ENCODE results near the gene FKBP3. TPM values are rescaled to one million over a fixed set of nuclear protein-coding genes. Genes with fewer than 3 reads are reported as not detected.

Gene FKBP3
- total RNA-seq, 1 experiment from 2014 or later, result 118 TPM

DNA sequence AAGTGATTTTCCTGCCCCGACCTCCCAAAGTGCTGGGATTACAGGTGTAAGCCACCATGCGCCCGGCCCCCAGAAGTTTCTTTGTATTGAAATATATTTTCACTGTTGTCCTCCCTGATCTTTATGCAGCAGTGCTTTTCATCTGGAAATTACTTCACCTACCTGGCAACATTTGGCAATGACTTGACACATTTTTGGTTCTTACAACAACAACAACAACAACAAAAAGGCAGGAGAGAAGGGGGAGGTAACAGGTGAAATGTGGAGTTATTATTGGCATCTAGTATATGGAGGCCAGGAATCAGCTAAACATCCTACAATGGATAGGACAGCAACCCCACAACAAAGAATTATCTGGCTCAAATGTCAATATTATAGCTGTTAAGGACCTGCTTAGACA is 15.3 kb upstream of the FKBP3 start (continued):
- TF ChIP-seq, protein P1, sequence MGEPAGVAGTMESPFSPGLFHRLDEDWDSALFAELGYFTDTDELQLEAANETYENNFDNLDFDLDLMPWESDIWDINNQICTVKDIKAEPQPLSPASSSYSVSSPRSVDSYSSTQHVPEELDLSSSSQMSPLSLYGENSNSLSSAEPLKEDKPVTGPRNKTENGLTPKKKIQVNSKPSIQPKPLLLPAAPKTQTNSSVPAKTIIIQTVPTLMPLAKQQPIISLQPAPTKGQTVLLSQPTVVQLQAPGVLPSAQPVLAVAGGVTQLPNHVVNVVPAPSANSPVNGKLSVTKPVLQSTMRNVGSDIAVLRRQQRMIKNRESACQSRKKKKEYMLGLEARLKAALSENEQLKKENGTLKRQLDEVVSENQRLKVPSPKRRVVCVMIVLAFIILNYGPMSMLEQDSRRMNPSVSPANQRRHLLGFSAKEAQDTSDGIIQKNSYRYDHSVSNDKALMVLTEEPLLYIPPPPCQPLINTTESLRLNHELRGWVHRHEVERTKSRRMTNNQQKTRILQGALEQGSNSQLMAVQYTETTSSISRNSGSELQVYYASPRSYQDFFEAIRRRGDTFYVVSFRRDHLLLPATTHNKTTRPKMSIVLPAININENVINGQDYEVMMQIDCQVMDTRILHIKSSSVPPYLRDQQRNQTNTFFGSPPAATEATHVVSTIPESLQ (CRISPR knock-in tag; IDR thresholded peaks at IDR 0.05), result no peak

DNA sequence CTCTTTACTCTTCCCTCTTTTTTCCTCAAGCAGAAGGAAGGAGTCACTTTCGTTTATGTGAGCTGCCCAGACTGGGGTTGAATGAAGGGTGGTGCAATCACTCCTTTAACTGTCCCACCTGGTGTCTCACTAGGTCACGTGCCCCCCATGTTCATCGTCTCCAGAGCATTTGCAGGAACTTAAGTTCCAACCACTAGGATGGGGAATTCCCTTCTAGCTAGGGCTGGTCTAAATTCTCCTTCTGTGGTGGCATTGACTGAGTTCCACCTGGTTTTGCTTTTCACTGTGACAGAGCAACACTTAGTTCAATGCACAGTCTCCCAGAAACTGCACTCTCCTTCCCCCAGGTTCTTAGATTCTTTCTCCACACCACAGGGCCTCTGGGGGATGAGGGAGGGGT is 10.9 kb upstream of the FKBP3 start:
- peaks cover 18% of the 10 kb centered on the region for H3K36me3 Mint-ChIP-seq
- POLR2A ChIA-PET, result no interaction called here
- peaks cover 3% of the 10 kb centered on the region; the same call in 1 of the 2 replicates for H3K4me1 Mint-ChIP-seq

DNA sequence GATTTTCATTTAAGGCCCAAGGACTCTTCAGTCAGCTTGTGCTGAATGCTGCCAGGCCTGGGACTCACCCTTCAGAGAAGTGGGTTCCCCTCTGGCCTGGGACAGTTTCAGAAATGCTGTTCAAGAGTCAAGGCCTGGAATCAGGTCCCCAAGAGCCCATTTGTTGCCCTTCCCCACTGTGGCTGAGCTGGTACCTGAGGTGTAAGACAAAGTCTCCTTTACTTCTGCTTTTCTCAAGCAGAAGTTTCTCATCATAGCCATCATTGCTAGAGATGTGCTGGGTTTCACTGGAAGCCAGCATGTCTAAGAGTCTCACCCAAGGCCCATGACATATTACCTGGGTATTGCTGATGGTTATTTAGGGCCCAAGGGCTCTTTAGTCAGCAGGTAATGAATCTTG is 10.4 kb upstream of the FKBP3 start:
- no peaks in the 10 kb centered on the region for H3K9me3 Mint-ChIP-seq
- CTCF ChIA-PET, result no interaction called here
- DNase-seq (ENCODE audit: low spot score) (no peak), ATAC-seq (no peak)
- no peak overlapping the region for H3K4me3 Mint-ChIP-seq
- peak overlapping the region; percentile 45; the same call in 1 of the 2 replicates for H3K27ac Mint-ChIP-seq
- H3K27me3 Mint-ChIP-seq (ENCODE audit: low read depth), result no peaks in the 10 kb centered on the region
- 0 out of 2 replicates have a peak, but pooled peaks cover under 1% of the 10 kb centered on the region for H3K4me1 Mint-ChIP-seq
- peaks cover 19% of the 10 kb centered on the region for H3K36me3 Mint-ChIP-seq
- POLR2A ChIA-PET, result no interaction called here
- TF ChIP-seq, protein P2, sequence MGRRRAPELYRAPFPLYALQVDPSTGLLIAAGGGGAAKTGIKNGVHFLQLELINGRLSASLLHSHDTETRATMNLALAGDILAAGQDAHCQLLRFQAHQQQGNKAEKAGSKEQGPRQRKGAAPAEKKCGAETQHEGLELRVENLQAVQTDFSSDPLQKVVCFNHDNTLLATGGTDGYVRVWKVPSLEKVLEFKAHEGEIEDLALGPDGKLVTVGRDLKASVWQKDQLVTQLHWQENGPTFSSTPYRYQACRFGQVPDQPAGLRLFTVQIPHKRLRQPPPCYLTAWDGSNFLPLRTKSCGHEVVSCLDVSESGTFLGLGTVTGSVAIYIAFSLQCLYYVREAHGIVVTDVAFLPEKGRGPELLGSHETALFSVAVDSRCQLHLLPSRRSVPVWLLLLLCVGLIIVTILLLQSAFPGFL (CRISPR knock-in tag; IDR thresholded peaks at IDR 0.05; ENCODE audit: borderline replicate concordance), result no peak
- TF ChIP-seq RELA (CRISPR knock-in tag; IDR thresholded peaks at IDR 0.05; ENCODE audit: borderline replicate concordance), result no peak
- TF ChIP-seq, protein P3, sequence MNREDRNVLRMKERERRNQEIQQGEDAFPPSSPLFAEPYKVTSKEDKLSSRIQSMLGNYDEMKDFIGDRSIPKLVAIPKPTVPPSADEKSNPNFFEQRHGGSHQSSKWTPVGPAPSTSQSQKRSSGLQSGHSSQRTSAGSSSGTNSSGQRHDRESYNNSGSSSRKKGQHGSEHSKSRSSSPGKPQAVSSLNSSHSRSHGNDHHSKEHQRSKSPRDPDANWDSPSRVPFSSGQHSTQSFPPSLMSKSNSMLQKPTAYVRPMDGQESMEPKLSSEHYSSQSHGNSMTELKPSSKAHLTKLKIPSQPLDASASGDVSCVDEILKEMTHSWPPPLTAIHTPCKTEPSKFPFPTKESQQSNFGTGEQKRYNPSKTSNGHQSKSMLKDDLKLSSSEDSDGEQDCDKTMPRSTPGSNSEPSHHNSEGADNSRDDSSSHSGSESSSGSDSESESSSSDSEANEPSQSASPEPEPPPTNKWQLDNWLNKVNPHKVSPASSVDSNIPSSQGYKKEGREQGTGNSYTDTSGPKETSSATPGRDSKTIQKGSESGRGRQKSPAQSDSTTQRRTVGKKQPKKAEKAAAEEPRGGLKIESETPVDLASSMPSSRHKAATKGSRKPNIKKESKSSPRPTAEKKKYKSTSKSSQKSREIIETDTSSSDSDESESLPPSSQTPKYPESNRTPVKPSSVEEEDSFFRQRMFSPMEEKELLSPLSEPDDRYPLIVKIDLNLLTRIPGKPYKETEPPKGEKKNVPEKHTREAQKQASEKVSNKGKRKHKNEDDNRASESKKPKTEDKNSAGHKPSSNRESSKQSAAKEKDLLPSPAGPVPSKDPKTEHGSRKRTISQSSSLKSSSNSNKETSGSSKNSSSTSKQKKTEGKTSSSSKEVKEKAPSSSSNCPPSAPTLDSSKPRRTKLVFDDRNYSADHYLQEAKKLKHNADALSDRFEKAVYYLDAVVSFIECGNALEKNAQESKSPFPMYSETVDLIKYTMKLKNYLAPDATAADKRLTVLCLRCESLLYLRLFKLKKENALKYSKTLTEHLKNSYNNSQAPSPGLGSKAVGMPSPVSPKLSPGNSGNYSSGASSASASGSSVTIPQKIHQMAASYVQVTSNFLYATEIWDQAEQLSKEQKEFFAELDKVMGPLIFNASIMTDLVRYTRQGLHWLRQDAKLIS (CRISPR knock-in tag; IDR thresholded peaks at IDR 0.05; ENCODE audit: borderline replicate concordance), result no peak
- no peak for TF ChIP-seq MXD4 (CRISPR knock-in tag; IDR thresholded peaks at IDR 0.05; ENCODE audit: borderline replicate concordance)
- TF ChIP-seq, protein P4, sequence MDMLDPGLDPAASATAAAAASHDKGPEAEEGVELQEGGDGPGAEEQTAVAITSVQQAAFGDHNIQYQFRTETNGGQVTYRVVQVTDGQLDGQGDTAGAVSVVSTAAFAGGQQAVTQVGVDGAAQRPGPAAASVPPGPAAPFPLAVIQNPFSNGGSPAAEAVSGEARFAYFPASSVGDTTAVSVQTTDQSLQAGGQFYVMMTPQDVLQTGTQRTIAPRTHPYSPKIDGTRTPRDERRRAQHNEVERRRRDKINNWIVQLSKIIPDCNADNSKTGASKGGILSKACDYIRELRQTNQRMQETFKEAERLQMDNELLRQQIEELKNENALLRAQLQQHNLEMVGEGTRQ (CRISPR knock-in tag; IDR thresholded peaks at IDR 0.05), result no peak
- no peak for TF ChIP-seq ETV6 (CRISPR knock-in tag; IDR thresholded peaks at IDR 0.05)
- TF ChIP-seq TP53 (CRISPR knock-in tag; IDR thresholded peaks at IDR 0.05), result no peak

More for the DNA sequence above, 10.9 kb upstream of the FKBP3 start:
- no peaks in the 10 kb centered on the region for H3K27me3 Mint-ChIP-seq (ENCODE audit: low read depth)
- TF ChIP-seq, protein P5, sequence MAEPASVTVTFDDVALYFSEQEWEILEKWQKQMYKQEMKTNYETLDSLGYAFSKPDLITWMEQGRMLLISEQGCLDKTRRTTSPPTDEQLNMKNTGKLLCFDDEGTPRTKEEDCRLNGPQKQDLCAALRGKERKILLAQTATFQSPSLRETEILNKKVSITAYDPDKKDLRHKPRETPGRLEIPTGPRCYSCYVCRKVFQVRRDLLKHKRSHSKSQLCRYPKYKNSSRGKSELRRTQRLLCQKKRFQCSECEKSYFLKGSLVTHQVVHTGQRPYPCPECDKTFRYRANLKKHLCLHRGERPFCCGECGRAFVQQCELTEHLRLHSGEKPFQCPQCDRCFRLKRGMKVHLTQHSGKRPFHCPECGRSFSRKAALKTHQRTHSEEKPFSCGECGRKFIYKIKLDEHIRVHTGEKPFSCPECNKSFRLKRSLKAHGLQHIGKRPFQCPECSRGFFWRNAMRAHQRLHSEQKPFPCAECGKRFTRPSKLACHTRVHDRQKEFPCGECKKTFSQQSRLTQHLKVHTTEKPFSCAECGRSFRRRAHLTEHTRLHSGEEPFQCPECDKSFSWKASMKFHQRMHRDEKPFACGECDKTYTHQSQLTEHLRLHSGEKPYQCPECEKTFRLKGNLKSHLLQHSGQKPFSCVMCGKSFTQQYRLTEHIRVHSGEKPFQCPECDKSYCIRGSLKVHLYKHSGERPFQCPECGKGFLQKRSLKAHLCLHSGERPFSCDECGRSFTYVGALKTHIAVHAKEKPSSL (CRISPR knock-in tag; conservative IDR thresholded peaks at IDR 0.05), result no peak
- TF ChIP-seq KAT7 (CRISPR knock-in tag; IDR thresholded peaks at IDR 0.05; ENCODE audit: borderline replicate concordance) (no peak), PRRX2 (CRISPR knock-in tag; IDR thresholded peaks at IDR 0.05) (no peak), NFATC4 (CRISPR knock-in tag; IDR thresholded peaks at IDR 0.05) (no peak), ZNF396 (CRISPR knock-in tag; IDR thresholded peaks at IDR 0.05; ENCODE audit: borderline replicate concordance) (no peak), ESRRA (CRISPR knock-in tag; IDR thresholded peaks at IDR 0.05; ENCODE audit: borderline replicate concordance) (no peak), ZNF121 (CRISPR knock-in tag; IDR thresholded peaks at IDR 0.05) (no peak)
- TF ChIP-seq, protein P6, sequence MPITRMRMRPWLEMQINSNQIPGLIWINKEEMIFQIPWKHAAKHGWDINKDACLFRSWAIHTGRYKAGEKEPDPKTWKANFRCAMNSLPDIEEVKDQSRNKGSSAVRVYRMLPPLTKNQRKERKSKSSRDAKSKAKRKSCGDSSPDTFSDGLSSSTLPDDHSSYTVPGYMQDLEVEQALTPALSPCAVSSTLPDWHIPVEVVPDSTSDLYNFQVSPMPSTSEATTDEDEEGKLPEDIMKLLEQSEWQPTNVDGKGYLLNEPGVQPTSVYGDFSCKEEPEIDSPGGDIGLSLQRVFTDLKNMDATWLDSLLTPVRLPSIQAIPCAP (CRISPR knock-in tag; IDR thresholded peaks at IDR 0.05), result no peak
- TF ChIP-seq, protein P7, sequence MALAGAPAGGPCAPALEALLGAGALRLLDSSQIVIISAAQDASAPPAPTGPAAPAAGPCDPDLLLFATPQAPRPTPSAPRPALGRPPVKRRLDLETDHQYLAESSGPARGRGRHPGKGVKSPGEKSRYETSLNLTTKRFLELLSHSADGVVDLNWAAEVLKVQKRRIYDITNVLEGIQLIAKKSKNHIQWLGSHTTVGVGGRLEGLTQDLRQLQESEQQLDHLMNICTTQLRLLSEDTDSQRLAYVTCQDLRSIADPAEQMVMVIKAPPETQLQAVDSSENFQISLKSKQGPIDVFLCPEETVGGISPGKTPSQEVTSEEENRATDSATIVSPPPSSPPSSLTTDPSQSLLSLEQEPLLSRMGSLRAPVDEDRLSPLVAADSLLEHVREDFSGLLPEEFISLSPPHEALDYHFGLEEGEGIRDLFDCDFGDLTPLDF (CRISPR knock-in tag; IDR thresholded peaks at IDR 0.05), result no peak
- TF ChIP-seq, protein P8, sequence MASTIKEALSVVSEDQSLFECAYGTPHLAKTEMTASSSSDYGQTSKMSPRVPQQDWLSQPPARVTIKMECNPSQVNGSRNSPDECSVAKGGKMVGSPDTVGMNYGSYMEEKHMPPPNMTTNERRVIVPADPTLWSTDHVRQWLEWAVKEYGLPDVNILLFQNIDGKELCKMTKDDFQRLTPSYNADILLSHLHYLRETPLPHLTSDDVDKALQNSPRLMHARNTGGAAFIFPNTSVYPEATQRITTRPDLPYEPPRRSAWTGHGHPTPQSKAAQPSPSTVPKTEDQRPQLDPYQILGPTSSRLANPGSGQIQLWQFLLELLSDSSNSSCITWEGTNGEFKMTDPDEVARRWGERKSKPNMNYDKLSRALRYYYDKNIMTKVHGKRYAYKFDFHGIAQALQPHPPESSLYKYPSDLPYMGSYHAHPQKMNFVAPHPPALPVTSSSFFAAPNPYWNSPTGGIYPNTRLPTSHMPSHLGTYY (CRISPR knock-in tag; IDR thresholded peaks at IDR 0.05), result no peak
- no peak overlapping the region for H3K27ac Mint-ChIP-seq
- no peak for DNase-seq (ENCODE audit: low spot score)
- CTCF ChIA-PET, result no interaction called here
- H3K9me3 Mint-ChIP-seq, result no peaks in the 10 kb centered on the region
- ATAC-seq, result no peak
- H3K4me3 Mint-ChIP-seq, result no peak overlapping the region
